Measurements from ENCODE around the gene DIO1.

- TF ChIP-seq KAT7 (CRISPR knock-in tag; IDR thresholded peaks at IDR 0.05; ENCODE audit: borderline replicate concordance) (no peak), CTCF (IDR thresholded peaks at IDR 0.05) (no peak), ZNF317 (CRISPR knock-in tag; IDR thresholded peaks at IDR 0.05; ENCODE audit: borderline replicate concordance, low read depth) (no peak), ZNF532 (CRISPR knock-in tag; IDR thresholded peaks at IDR 0.05; ENCODE audit: borderline replicate concordance) (no peak), NR3C1 (CRISPR knock-in tag; conservative IDR thresholded peaks at IDR 0.05; ENCODE audit: low read depth) (no peak), STAT6 (CRISPR knock-in tag; conservative IDR thresholded peaks at IDR 0.05; ENCODE audit: low read depth) (no peak), NR1H2 (CRISPR knock-in tag; IDR thresholded peaks at IDR 0.05) (no peak), NFYB (CRISPR knock-in tag; conservative IDR thresholded peaks at IDR 0.05; ENCODE audit: low read depth) (no peak), TP53 (CRISPR knock-in tag; IDR thresholded peaks at IDR 0.05) (no peak), ZBTB43 (CRISPR knock-in tag; IDR thresholded peaks at IDR 0.05) (no peak), MAX (CRISPR knock-in tag; IDR thresholded peaks at IDR 0.05) (no peak), JUN (CRISPR knock-in tag; IDR thresholded peaks at IDR 0.05) (no peak)
These were observed 22.8 kb upstream of the DIO1 start for GRCh38 chr1:53871221-53871620.
